Mesenchymal stem cell (in vitro differentiated cells and primary cell): Measurements from ENCODE around the gene SLC30A2.

Experiments
- DNase-seq: peaks from one replicate; pipeline ENCODE4 v3.0.0-alpha.2; 2013
- H2AFZ ChIP-seq: one replicate; pipeline ENCODE4 v1.6.1; 2013; ENCODE audit warnings: low read depth, mild to moderate bottlenecking, control low read depth, inconsistent platforms, low read length, moderate library complexity
- H2AK5ac ChIP-seq: 2 replicates; pipeline ENCODE4 v1.6.1; 2013; ENCODE audit warnings: low read length, moderate library complexity, mild to moderate bottlenecking, inconsistent platforms; ENCODE audit not compliant: severe bottlenecking
- H2BK120ac ChIP-seq: one replicate; pipeline ENCODE4 v1.6.1; 2013; ENCODE audit warnings: low read depth, mild to moderate bottlenecking, inconsistent platforms, low read length, moderate library complexity
- H2BK12ac ChIP-seq, 2 experiments: one replicate each; pipeline ENCODE4 v1.6.1; 2013; ENCODE audit warnings: inconsistent platforms in 2 of 2, low read length in 2 of 2, mild to moderate bottlenecking in 2 of 2, moderate library complexity in 2 of 2, control low read depth in 1 of 2
- H2BK15ac ChIP-seq: one replicate; pipeline ENCODE4 v1.6.1; 2013; ENCODE audit warnings: mild to moderate bottlenecking, low read depth, inconsistent platforms; ENCODE audit not compliant: poor library complexity, severe bottlenecking
- H2BK5ac ChIP-seq: 2 replicates; pipeline ENCODE4 v1.6.1; 2013; ENCODE audit warnings: low read depth, mild to moderate bottlenecking, low read length, control low read depth, inconsistent platforms; ENCODE audit not compliant: poor library complexity, severe bottlenecking
- H3K14ac ChIP-seq, 2 experiments: one replicate each; pipeline ENCODE4 v1.6.1; 2013; ENCODE audit warnings: inconsistent platforms in 2 of 2, low read length in 2 of 2, control low read depth in 1 of 2, mild to moderate bottlenecking in 1 of 2, moderate library complexity in 1 of 2
- H3K18ac ChIP-seq, 2 experiments: one replicate each; pipeline ENCODE4 v1.6.1; 2013; ENCODE audit warnings: inconsistent platforms in 2 of 2, low read length in 2 of 2, control low read depth in 1 of 2, low read depth in 1 of 2, mild to moderate bottlenecking in 1 of 2
- H3K23ac ChIP-seq, 2 experiments: one replicate each; pipeline ENCODE4 v1.6.1; 2013; ENCODE audit warnings: inconsistent platforms in 2 of 2, low read length in 2 of 2, mild to moderate bottlenecking in 2 of 2, moderate library complexity in 2 of 2, control low read depth in 1 of 2
- H3K27ac ChIP-seq: 2 replicates; pipeline ENCODE4 v1.5.1; 2013; ENCODE audit warnings: mild to moderate bottlenecking, moderate library complexity, low read length, control low read depth, inconsistent platforms; ENCODE audit not compliant: poor library complexity, severe bottlenecking
- H3K27me3 ChIP-seq, 2 experiments: 2 replicates each; pipeline versions ENCODE4 v1.6.1 to v1.7.0; 2013; ENCODE audit warnings: low read length in 2 of 2, mild to moderate bottlenecking in 2 of 2, moderate library complexity in 2 of 2, control low read depth in 1 of 2, inconsistent platforms in 1 of 2; ENCODE audit not compliant: control insufficient read depth in 1 of 2, insufficient read depth in 1 of 2
- H3K36me3 ChIP-seq, 2 experiments: 2 replicates each; pipeline versions ENCODE4 v1.6.1 to v1.7.0; 2013; ENCODE audit warnings: low read length in 2 of 2, control low read depth in 1 of 2, inconsistent platforms in 1 of 2, low read depth in 1 of 2, mild to moderate bottlenecking in 1 of 2; ENCODE audit not compliant: insufficient read depth in 2 of 2, control insufficient read depth in 1 of 2
- H3K4ac ChIP-seq, 2 experiments: one replicate each; pipeline ENCODE4 v1.6.1; 2013; ENCODE audit warnings: inconsistent platforms in 2 of 2, low read length in 2 of 2, mild to moderate bottlenecking in 2 of 2, moderate library complexity in 2 of 2, control low read depth in 1 of 2, low read depth in 1 of 2
- H3K4me1 ChIP-seq: 2 replicates; pipeline ENCODE4 v1.6.1; 2013; ENCODE audit warnings: low read depth, low read length, control low read depth; ENCODE audit not compliant: control insufficient read depth, insufficient read depth
- H3K4me2 ChIP-seq: 2 replicates; pipeline ENCODE4 v1.6.1; 2013; ENCODE audit warnings: low read length, mild to moderate bottlenecking, inconsistent platforms; ENCODE audit not compliant: poor library complexity, severe bottlenecking
- H3K4me3 ChIP-seq, 2 experiments: 2 replicates each; pipeline versions ENCODE4 v1.5.1 to v1.7.0; 2013; ENCODE audit warnings: low read length in 2 of 2, mild to moderate bottlenecking in 2 of 2, control low read depth in 1 of 2, low read depth in 1 of 2; ENCODE audit not compliant: insufficient read depth in 1 of 2
- H3K79me1 ChIP-seq: replicated peaks from 2 replicates; pipeline ENCODE4 v1.6.1; 2013; ENCODE audit warnings: mild to moderate bottlenecking, control low read depth, low read length, inconsistent platforms; ENCODE audit not compliant: poor library complexity, severe bottlenecking
- H3K9ac ChIP-seq: 2 replicates; pipeline ENCODE4 v1.7.0; 2013; ENCODE audit warnings: mild to moderate bottlenecking, low read length, moderate library complexity
- H3K9me3 ChIP-seq: 2 replicates; pipeline ENCODE4 v1.7.0; 2013; ENCODE audit warnings: mild to moderate bottlenecking, low read length; ENCODE audit not compliant: control insufficient read depth
- H4K8ac ChIP-seq: one replicate; pipeline ENCODE4 v1.6.1; 2013; ENCODE audit warnings: inconsistent platforms, mild to moderate bottlenecking, low read length, moderate library complexity
- H4K91ac ChIP-seq: one replicate; pipeline ENCODE4 v1.6.1; 2013; ENCODE audit warnings: mild to moderate bottlenecking, low read length, inconsistent platforms
- WGBS: methylation state at CpG from one replicate; pipeline ENCODE4 v1.1.7; 2013; ENCODE audit warnings: mixed read lengths; 5-methylcytosine and 5-hydroxymethylcytosine counted together

Gene SLC30A2

GRCh38 chr1:26025517-26025916 lies 20.4 kb downstream of the SLC30A2 start:
- Histone ChIP-seq H3K79me1 (peaks cover 6% of the 10 kb centered on the region), H4K8ac (no peak overlapping the region), H3K4me2 (no peak overlapping the region), H3K4ac (no peak overlapping the region), H2BK120ac (no peak overlapping the region), H4K91ac (no peak overlapping the region), H3K4me3 (no peak overlapping the region), H3K18ac (no peak overlapping the region), H3K36me3 (no peaks in the 10 kb centered on the region), H2AFZ (no peak overlapping the region), H2BK12ac (no peak overlapping the region), H3K27ac (no peak overlapping the region), H3K27me3 (peaks cover 0 to 13% of the 10 kb centered on the region in 2 experiments), H3K14ac (no peak overlapping the region), H3K4me1 (peaks cover 35% of the 10 kb centered on the region), H2BK15ac (no peak overlapping the region), H2BK5ac (no peak overlapping the region), H3K9ac (no peak overlapping the region), H3K9me3 (no peaks in the 10 kb centered on the region), H3K23ac (no peak overlapping the region), H2AK5ac (no peak overlapping the region)
- WGBS: 90% methylated on average over 4 of the region's 5 CpGs
- DNase-seq: no peak

- no peak overlapping the region for H3K4me2 ChIP-seq
- H3K36me3 ChIP-seq: no peaks in the 10 kb centered on the region
- no peak overlapping the region for H3K4ac ChIP-seq
- peaks cover 0 to 13% of the 10 kb centered on the region in 2 experiments for H3K27me3 ChIP-seq
- no peak overlapping the region for H3K27ac ChIP-seq
- WGBS: 73% methylated on average over 2 of the region's 5 CpGs
- H4K91ac ChIP-seq: no peak overlapping the region
- no peak overlapping the region for H3K9ac ChIP-seq
- no peak overlapping the region for H2AFZ ChIP-seq
- no peak overlapping the region for H4K8ac ChIP-seq
- no peak overlapping the region for H2BK5ac ChIP-seq
- H3K14ac ChIP-seq: no peak overlapping the region
- H3K4me1 ChIP-seq: peaks cover 39% of the 10 kb centered on the region
- no peak overlapping the region for H3K18ac ChIP-seq
- H3K79me1 ChIP-seq: peaks cover 6% of the 10 kb centered on the region
- H3K9me3 ChIP-seq: no peaks in the 10 kb centered on the region
- no peak overlapping the region for H2BK15ac ChIP-seq
- H3K23ac ChIP-seq: no peak overlapping the region
- H2BK12ac ChIP-seq: no peak overlapping the region
- no peak overlapping the region for H2BK120ac ChIP-seq
- DNase-seq: no peak
- H3K4me3 ChIP-seq: no peak overlapping the region
- no peak overlapping the region for H2AK5ac ChIP-seq
These were observed 20.9 kb downstream of the SLC30A2 start for GRCh38 chr1:26025060-26025459.

DNA sequence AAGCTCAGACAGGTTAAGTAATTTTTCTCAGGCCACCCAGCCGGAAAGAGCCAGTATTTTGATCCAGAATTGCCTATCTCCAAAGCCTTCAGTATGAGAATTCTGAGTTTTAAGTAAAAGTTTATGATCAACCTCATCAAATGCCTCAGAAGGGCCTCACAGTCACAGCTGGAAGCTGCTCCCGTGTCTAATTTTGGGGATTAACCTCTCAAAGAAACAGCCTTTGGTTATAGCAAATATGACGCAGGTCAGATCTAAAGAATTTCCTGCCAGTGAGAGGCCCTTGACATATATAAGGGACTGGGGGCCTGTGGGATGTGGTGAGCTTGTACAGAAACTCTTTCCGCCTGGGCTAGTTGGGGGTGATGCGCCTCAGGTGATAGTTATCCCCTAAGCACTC lies 22.1 kb downstream of the SLC30A2 start:
- no peak overlapping the region for H3K27ac ChIP-seq
- H2AK5ac ChIP-seq: no peak overlapping the region
- no peak overlapping the region for H2BK12ac ChIP-seq
- peaks cover 0 to 13% of the 10 kb centered on the region in 2 experiments for H3K27me3 ChIP-seq
- no peak overlapping the region for H3K4me2 ChIP-seq
- no peak overlapping the region for H3K18ac ChIP-seq
- no peak overlapping the region for H3K4me3 ChIP-seq
- no peak overlapping the region for H2BK120ac ChIP-seq
- no peaks in the 10 kb centered on the region for H3K9me3 ChIP-seq
- no peak overlapping the region for H4K91ac ChIP-seq
- no peak overlapping the region for H2AFZ ChIP-seq
- H3K4ac ChIP-seq: no peak overlapping the region
- peaks cover 6% of the 10 kb centered on the region for H3K79me1 ChIP-seq
- DNase-seq: no peak
- H3K4me1 ChIP-seq: peaks cover 46% of the 10 kb centered on the region
- no peaks in the 10 kb centered on the region for H3K36me3 ChIP-seq
- H2BK15ac ChIP-seq: no peak overlapping the region
- no peak overlapping the region for H3K9ac ChIP-seq
- 76% methylated on average over 5 of the region's 5 CpGs for WGBS
- no peak overlapping the region for H3K23ac ChIP-seq
- no peak overlapping the region for H3K14ac ChIP-seq
- no peak overlapping the region for H4K8ac ChIP-seq
- H2BK5ac ChIP-seq: no peak overlapping the region

- H4K91ac ChIP-seq: no peak overlapping the region
These were observed 22.9 kb downstream of the SLC30A2 start for GRCh38 chr1:26023009-26023408.

More at GRCh38 chr1:26023009-26023408, 22.9 kb downstream of the SLC30A2 start:
- peaks cover 43% of the 10 kb centered on the region for H3K4me1 ChIP-seq
- H2BK12ac ChIP-seq: peak overlapping the region in 1 of 2 experiments; percentile 47
- no peak overlapping the region for H3K4me2 ChIP-seq
- H3K9me3 ChIP-seq: no peaks in the 10 kb centered on the region
- DNase-seq: no peak
- no peak overlapping the region for H3K9ac ChIP-seq
- no peak overlapping the region for H2BK120ac ChIP-seq
- no peak overlapping the region for H4K8ac ChIP-seq
- no peaks in the 10 kb centered on the region for H3K36me3 ChIP-seq
- WGBS: 94% methylated on average over 13 of the region's 13 CpGs
- no peak overlapping the region for H2BK5ac ChIP-seq
- H3K23ac ChIP-seq: peak overlapping the region in 1 of 2 experiments; percentile 95
- H3K4me3 ChIP-seq: no peak overlapping the region
- H3K14ac ChIP-seq: no peak overlapping the region
- H3K18ac ChIP-seq: no peak overlapping the region
- no peak overlapping the region for H2AK5ac ChIP-seq
- peaks cover 6% of the 10 kb centered on the region for H3K79me1 ChIP-seq
- peaks cover 0 to 13% of the 10 kb centered on the region in 2 experiments for H3K27me3 ChIP-seq
- no peak overlapping the region for H3K27ac ChIP-seq
- H3K4ac ChIP-seq: no peak overlapping the region
- H2BK15ac ChIP-seq: no peak overlapping the region
- H2AFZ ChIP-seq: no peak overlapping the region
